BLaER1 (cell line): ENCODE results near the gene UBAC1.

ENCODE experiments used
- H3K27ac ChIP-seq: shearing (Covaris generic); formaldehyde crosslinking; 2 replicates; pipeline ENCODE4 v1.8.1; 2022
- H3K27me3 ChIP-seq: shearing (Covaris generic); formaldehyde crosslinking; 2 replicates; pipeline ENCODE4 v1.8.1; 2022
- H3K36me3 ChIP-seq: shearing (Covaris generic); formaldehyde crosslinking; 2 replicates; pipeline ENCODE4 v1.8.1; 2022
- H3K4me1 ChIP-seq: shearing (Covaris generic); formaldehyde crosslinking; 2 replicates; pipeline ENCODE4 v1.8.1; 2022
- H3K4me2 ChIP-seq: shearing (Covaris generic); formaldehyde crosslinking; 2 replicates; pipeline ENCODE4 v1.8.1; 2022
- H3K4me3 ChIP-seq: shearing (Covaris generic); formaldehyde crosslinking; 2 replicates; pipeline ENCODE4 v1.8.1; 2022
- H3K9ac ChIP-seq: shearing (Covaris generic); formaldehyde crosslinking; 2 replicates; pipeline ENCODE4 v1.8.1; 2022
- H3K9me3 ChIP-seq: shearing (Covaris generic); formaldehyde crosslinking; 2 replicates; pipeline ENCODE4 v1.8.1; 2022
- H4K20me1 ChIP-seq: shearing (Covaris generic); formaldehyde crosslinking; 2 replicates; pipeline ENCODE4 v1.8.1; 2022
- Cebpa-rat ChIP-seq: shearing (Covaris generic); IDR thresholded peaks from 2 replicates; pipeline ENCODE4 v1.8.1; 2022

The UBAC1 gene

GRCh38 chr9:135961811-135962695, 880 bp upstream of the UBAC1 start:
- peak overlapping the region; percentile 75 for H3K4me2 ChIP-seq
- H3K27ac ChIP-seq: no peak overlapping the region
- peaks cover 37% of the 10 kb centered on the region for H4K20me1 ChIP-seq
- H3K4me1 ChIP-seq: peaks cover 80% of the 10 kb centered on the region
- H3K36me3 ChIP-seq: peaks cover 8% of the 10 kb centered on the region; the same call in 1 of the 2 replicates
- no peak overlapping the region for H3K9ac ChIP-seq
- no peaks in the 10 kb centered on the region for H3K9me3 ChIP-seq
- no peak overlapping the region for H3K4me3 ChIP-seq
- TF ChIP-seq Cebpa-rat: no peak
- H3K27me3 ChIP-seq: no peaks in the 10 kb centered on the region

GRCh38 chr9:135960411-135961276, 529 bp downstream of the UBAC1 start:
- TF ChIP-seq Cebpa-rat: no peak
- H3K27ac ChIP-seq: peak overlapping the region; percentile 82
- H3K9me3 ChIP-seq: no peaks in the 10 kb centered on the region
- peaks cover 68% of the 10 kb centered on the region for H3K4me1 ChIP-seq
- peaks cover 51% of the 10 kb centered on the region for H4K20me1 ChIP-seq
- H3K36me3 ChIP-seq: peaks cover 22% of the 10 kb centered on the region
- no peaks in the 10 kb centered on the region for H3K27me3 ChIP-seq
- H3K4me2 ChIP-seq: peak overlapping the region; percentile 93
- peak overlapping the region; percentile 90 for H3K9ac ChIP-seq
- H3K4me3 ChIP-seq: peak overlapping the region; percentile 92

- H3K9me3 ChIP-seq: no peaks in the 10 kb centered on the region
Measured at GRCh38 chr9:135959814-135960213, 1.4 kb downstream of the UBAC1 start.

GRCh38 chr9:135958485-135958884, 2.7 kb downstream of the UBAC1 start:
- Histone ChIP-seq H4K20me1 (peaks cover 66% of the 10 kb centered on the region), H3K9ac (no peak overlapping the region), H3K27me3 (no peaks in the 10 kb centered on the region), H3K9me3 (no peaks in the 10 kb centered on the region), H3K27ac (no peak overlapping the region), H3K4me3 (no peak overlapping the region), H3K36me3 (peaks cover 43% of the 10 kb centered on the region), H3K4me2 (no peak overlapping the region), H3K4me1 (peaks cover 46% of the 10 kb centered on the region)
- no peak for TF ChIP-seq Cebpa-rat

More at GRCh38 chr9:135959814-135960213, 1.4 kb downstream of the UBAC1 start:
- Histone ChIP-seq H4K20me1 (peaks cover 59% of the 10 kb centered on the region), H3K4me1 (peaks cover 59% of the 10 kb centered on the region), H3K27ac (no peak overlapping the region), H3K4me3 (peak overlapping the region; percentile 92), H3K4me2 (peak overlapping the region; percentile 93), H3K27me3 (no peaks in the 10 kb centered on the region), H3K36me3 (peaks cover 30% of the 10 kb centered on the region), H3K9ac (peak overlapping the region; percentile 90)
- TF ChIP-seq Cebpa-rat: no peak

- no peak for TF ChIP-seq Cebpa-rat
- H3K27ac ChIP-seq: no peak overlapping the region
- H3K9me3 ChIP-seq: no peaks in the 10 kb centered on the region
- no peak overlapping the region for H3K9ac ChIP-seq
- peaks cover 36% of the 10 kb centered on the region for H3K4me1 ChIP-seq
- H3K4me3 ChIP-seq: no peak overlapping the region
- H4K20me1 ChIP-seq: peaks cover 66% of the 10 kb centered on the region
- no peak overlapping the region for H3K4me2 ChIP-seq
- no peaks in the 10 kb centered on the region for H3K27me3 ChIP-seq
- H3K36me3 ChIP-seq: peaks cover 54% of the 10 kb centered on the region
Measured at GRCh38 chr9:135957431-135957830, 3.7 kb downstream of the UBAC1 start.

- peaks cover 29% of the 10 kb centered on the region for H3K4me1 ChIP-seq
- no peak overlapping the region for H3K4me3 ChIP-seq
- no peak overlapping the region for H3K9ac ChIP-seq
- H3K27me3 ChIP-seq: no peaks in the 10 kb centered on the region
- H3K27ac ChIP-seq: no peak overlapping the region
- H3K36me3 ChIP-seq: peaks cover 60% of the 10 kb centered on the region
- H3K4me2 ChIP-seq: no peak overlapping the region
- no peaks in the 10 kb centered on the region for H3K9me3 ChIP-seq
- no peak for TF ChIP-seq Cebpa-rat
- peaks cover 66% of the 10 kb centered on the region for H4K20me1 ChIP-seq
Measured at GRCh38 chr9:135956802-135957174, 4.4 kb downstream of the UBAC1 start.

GRCh38 chr9:135955934-135956801, 5.0 kb downstream of the UBAC1 start:
- Histone ChIP-seq H4K20me1 (peaks cover 66% of the 10 kb centered on the region), H3K9ac (no peak overlapping the region), H3K36me3 (peaks cover 67% of the 10 kb centered on the region), H3K27ac (no peak overlapping the region), H3K4me2 (no peak overlapping the region), H3K4me3 (no peak overlapping the region), H3K27me3 (no peaks in the 10 kb centered on the region), H3K9me3 (no peaks in the 10 kb centered on the region), H3K4me1 (peaks cover 25% of the 10 kb centered on the region)
- no peak for TF ChIP-seq Cebpa-rat

GRCh38 chr9:135952664-135953206, 8.4 kb downstream of the UBAC1 start:
- no peaks in the 10 kb centered on the region for H3K27me3 ChIP-seq
- no peaks in the 10 kb centered on the region for H3K4me1 ChIP-seq
- no peak overlapping the region for H3K4me3 ChIP-seq
- H3K4me2 ChIP-seq: no peak overlapping the region
- no peak overlapping the region for H3K9ac ChIP-seq
- H3K27ac ChIP-seq: no peak overlapping the region
- H4K20me1 ChIP-seq: peaks cover 63% of the 10 kb centered on the region
- H3K9me3 ChIP-seq: no peaks in the 10 kb centered on the region
- peaks cover 91% of the 10 kb centered on the region for H3K36me3 ChIP-seq
- no peak for TF ChIP-seq Cebpa-rat
